Transverse colon (tissue), 4 donors: Measurements from ENCODE around the gene GTF2IRD1. TPM values are rescaled to one million over a fixed set of nuclear protein-coding genes. Genes with fewer than 3 reads are reported as not detected.

Experiments
- DNase-seq: peaks from one replicate; pipeline ENCODE4 v3.0.0-alpha.2; 2019
- H3K27ac ChIP-seq, 4 donors: fragments of 200-600 bp; sonication (generic); 2 replicates each; pipeline ENCODE4 v1.5.1; 2016 to 2018; ENCODE audit warnings: inconsistent platforms in 4 of 4
- H3K27me3 ChIP-seq: fragments of 200-600 bp; sonication (generic); 2 replicates; pipeline ENCODE4 v1.5.1; 2017; ENCODE audit warnings: inconsistent platforms
- H3K36me3 ChIP-seq, 4 donors: fragments of 200-600 bp; sonication (generic); 2 replicates each; pipeline ENCODE4 v1.5.1; 2017 to 2019; ENCODE audit warnings: inconsistent platforms in 4 of 4
- H3K4me1 ChIP-seq, 4 donors: fragments of 200-600 bp; sonication (generic); 2 replicates each; pipeline ENCODE4 v1.5.1; 2017 to 2020; ENCODE audit warnings: inconsistent platforms in 4 of 4
- H3K4me3 ChIP-seq, 4 donors: fragments of 200-600 bp; sonication (generic); 1 replicate in 1 of 4; 2 replicates in 3 of 4; pipeline versions ENCODE4 v1.5.1 to v1.6.1; 2017 to 2019; ENCODE audit warnings: inconsistent platforms in 4 of 4
- H3K9me3 ChIP-seq, 2 donors: fragments of 200-600 bp; sonication (generic); 2 replicates each; pipeline ENCODE4 v1.5.1; 2017 to 2019; ENCODE audit warnings: inconsistent platforms in 2 of 2
- EP300 ChIP-seq: sonication (generic); formaldehyde crosslinking; IDR thresholded peaks from one replicate; pipeline ENCODE4 v1.6.1; 2017; ENCODE audit warnings: antibody characterized with exemption, low read depth
- POLR2A ChIP-seq: fragments of 450-650 bp; IDR thresholded peaks from one replicate; pipeline ENCODE4 v1.6.1; 2016; ENCODE audit warnings: antibody characterized with exemption, mild to moderate bottlenecking, moderate library complexity
- POLR2AphosphoS5 ChIP-seq, 3 donors: sonication (generic); formaldehyde crosslinking; IDR thresholded peaks; one replicate each; pipeline ENCODE4 v1.6.1; 2016; ENCODE audit warnings: antibody characterized with exemption in 3 of 3
- WGBS, 2 donors: methylation state at CpG; one replicate each; pipeline ENCODE4 v1.1.5; 2018; ENCODE audit warnings: low coverage in 1 of 2; 5-methylcytosine and 5-hydroxymethylcytosine counted together
- in situ Hi-C, 4 donors: fragments of 200-750 bp; cut with MboI; loops; one replicate each; pipeline versions ENCODE4 v1.15.0 to v1.15.1; 2017; ENCODE audit warnings: low sequenced_read_pairs in 3 of 4, low pct_ligation_motif_present in 1 of 4, low pct_unique_long_range_greater_than_20kb in 1 of 4
- intact Hi-C: fragments of 100-400 bp; cut with DNase I; formaldehyde crosslinking; loops from one replicate; pipeline ENCODE4 v1.15.1; 2023; ENCODE audit warnings: low total_unique reads
- total RNA-seq, 4 donors: library from RNA; depleted of rRNA; stranded (reverse); fragments of >200 nt; gene quantifications; one replicate each; pipeline ENCODE4 v1.1.0, GENCODE V29; 2016
- TF ChIP-seq, protein P1 (sequence below), 5 experiments: fragments of 200-600 bp in 3 of 5; fragments of 450-650 bp in 2 of 5; sonication (generic) in 3 of 5; IDR thresholded peaks; 1 replicate in 2 of 5; 2 replicates in 3 of 5; pipeline ENCODE4 v1.5.1; 2016 to 2017; ENCODE audit warnings: antibody characterized with exemption in 5 of 5, inconsistent platforms in 3 of 5, mild to moderate bottlenecking in 2 of 5, moderate library complexity in 1 of 5

Gene GTF2IRD1
- total RNA-seq, 4 donors from 2014 or later: 4.6 to 22.4 (median 14.7) TPM

DNA sequence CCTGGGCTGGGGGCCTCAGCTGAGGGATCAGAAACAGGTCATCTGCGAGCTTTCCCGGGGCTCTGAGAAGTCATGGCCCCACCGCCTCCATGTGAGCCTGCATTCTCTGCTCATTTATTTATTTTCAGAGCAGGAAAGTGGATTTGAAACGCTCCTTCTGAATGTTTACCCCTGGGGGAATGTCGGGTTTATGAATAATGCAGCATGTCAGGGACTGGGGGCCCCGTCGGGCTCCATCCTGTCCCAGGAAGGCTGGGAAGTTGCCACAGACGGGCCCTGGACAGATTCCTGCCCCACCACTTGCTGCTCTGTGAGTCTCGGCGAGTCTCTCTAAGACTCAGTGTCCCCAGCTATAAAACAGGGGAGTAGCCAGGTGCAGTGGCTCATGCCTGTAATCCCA lies 11.9 kb upstream of the GTF2IRD1 start:
- 67% methylated on average over 10 of the region's 10 CpGs; no CpG with 5 or more reads in 1 of the 2 donors for WGBS, 2 donors
- intact Hi-C loops: loop anchor here (10.0 kb wide), 1 partner anchor 63 kb away; no protein-coding TSS in a partner anchor
- no peak for DNase-seq
- Histone ChIP-seq H3K9me3 (peaks cover 7% of the 10 kb centered on the region in 2 donors), H3K27ac (no peak overlapping the region), H3K36me3 (no peaks in the 10 kb centered on the region), H3K27me3 (no peaks in the 10 kb centered on the region), H3K4me1 (no peaks in the 10 kb centered on the region), H3K4me3 (no peak overlapping the region)
- in situ Hi-C loops: loop anchor here in 3 of 4 donors (10.0 to 25.0 kb wide), 4 partner anchors 63 to 246 kb away; no protein-coding TSS in a partner anchor
- no peak for TF ChIP-seq POLR2AphosphoS5 (IDR thresholded peaks at IDR 0.05)
- no peak for TF ChIP-seq POLR2A
- TF ChIP-seq, protein P1, sequence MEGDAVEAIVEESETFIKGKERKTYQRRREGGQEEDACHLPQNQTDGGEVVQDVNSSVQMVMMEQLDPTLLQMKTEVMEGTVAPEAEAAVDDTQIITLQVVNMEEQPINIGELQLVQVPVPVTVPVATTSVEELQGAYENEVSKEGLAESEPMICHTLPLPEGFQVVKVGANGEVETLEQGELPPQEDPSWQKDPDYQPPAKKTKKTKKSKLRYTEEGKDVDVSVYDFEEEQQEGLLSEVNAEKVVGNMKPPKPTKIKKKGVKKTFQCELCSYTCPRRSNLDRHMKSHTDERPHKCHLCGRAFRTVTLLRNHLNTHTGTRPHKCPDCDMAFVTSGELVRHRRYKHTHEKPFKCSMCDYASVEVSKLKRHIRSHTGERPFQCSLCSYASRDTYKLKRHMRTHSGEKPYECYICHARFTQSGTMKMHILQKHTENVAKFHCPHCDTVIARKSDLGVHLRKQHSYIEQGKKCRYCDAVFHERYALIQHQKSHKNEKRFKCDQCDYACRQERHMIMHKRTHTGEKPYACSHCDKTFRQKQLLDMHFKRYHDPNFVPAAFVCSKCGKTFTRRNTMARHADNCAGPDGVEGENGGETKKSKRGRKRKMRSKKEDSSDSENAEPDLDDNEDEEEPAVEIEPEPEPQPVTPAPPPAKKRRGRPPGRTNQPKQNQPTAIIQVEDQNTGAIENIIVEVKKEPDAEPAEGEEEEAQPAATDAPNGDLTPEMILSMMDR (IDR thresholded peaks at IDR 0.05): no peak
- no peak for TF ChIP-seq EP300

DNA sequence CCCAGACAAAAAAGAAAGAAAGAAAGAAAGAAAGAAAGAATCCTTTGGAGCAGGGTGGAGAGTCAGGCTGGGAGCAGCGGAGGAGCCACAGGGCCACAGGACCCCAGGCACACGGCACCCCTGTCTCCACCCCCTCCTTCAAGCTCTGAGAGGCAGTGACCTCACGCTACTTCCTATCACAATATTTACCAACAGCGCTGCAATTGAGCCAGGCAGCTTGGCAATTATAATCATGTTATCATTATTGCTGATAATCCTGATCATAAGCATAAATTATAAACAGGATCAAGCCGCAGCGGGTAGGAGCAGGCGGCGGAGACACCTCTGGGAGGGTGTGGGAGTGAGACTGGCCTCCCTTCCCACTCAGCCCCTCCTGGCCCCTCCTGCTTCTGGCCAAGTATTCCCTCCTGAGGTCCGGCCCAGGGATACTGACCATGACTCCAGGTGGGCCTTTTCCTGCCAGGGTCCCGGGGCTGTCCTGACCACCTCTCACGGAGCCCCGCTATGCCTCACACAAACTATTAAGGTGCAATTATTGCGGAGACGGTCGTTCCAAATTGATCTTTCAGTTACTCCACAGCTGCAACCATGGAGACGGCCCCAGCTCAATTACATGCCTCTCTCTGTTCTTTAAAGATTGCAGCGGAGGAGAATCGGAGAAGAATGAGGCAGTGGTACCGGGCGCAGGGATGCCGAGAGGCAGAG lies 10.0 kb upstream of the GTF2IRD1 start:
- in situ Hi-C loops (loop anchor here in 3 of 4 donors (10.0 to 25.0 kb wide), 4 partner anchors 61 to 244 kb away; no protein-coding TSS in a partner anchor), intact Hi-C loops (loop anchor here (2.0 to 10.0 kb wide), 2 partner anchors 61 to 117 kb away; no protein-coding TSS in a partner anchor)
- no peak overlapping the region for H3K27ac ChIP-seq
- no peaks in the 10 kb centered on the region for H3K4me1 ChIP-seq
- H3K36me3 ChIP-seq: no peaks in the 10 kb centered on the region
- H3K4me3 ChIP-seq: no peak overlapping the region
- peaks cover under 1 to 2% of the 10 kb centered on the region in 2 donors for H3K9me3 ChIP-seq
- no peaks in the 10 kb centered on the region for H3K27me3 ChIP-seq
- TF ChIP-seq, protein P1 (IDR thresholded peaks at IDR 0.05): no peak
- TF ChIP-seq POLR2AphosphoS5 (IDR thresholded peaks at IDR 0.05) (no peak), EP300 (no peak), POLR2A (no peak)
- DNase-seq: no peak
- WGBS, 2 donors: 68 to 79% methylated on average over 10 to 21 of the region's 21 CpGs

DNA sequence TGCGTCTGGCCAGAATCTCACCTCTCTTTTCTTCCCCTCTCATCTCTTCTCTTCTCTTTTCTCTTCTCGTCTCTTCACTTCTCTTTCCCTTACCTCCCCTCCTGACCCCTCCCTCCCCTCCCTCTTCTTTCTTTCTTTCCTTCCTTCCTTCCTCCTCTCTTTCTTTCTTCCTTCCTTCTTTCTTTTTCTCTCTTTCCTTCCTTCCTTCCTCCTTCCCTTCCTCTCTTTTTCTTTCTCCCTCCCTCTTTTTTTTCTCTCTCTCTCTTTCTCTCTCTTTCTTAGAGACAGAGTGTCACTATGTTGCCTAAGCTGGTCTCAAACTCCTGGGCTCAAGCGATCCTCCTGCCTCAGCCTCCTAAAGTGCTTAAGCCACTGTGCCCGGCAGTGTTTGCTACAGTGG lies 4.6 kb upstream of the GTF2IRD1 start:
- H3K36me3 ChIP-seq: no peaks in the 10 kb centered on the region
- in situ Hi-C loops (loop anchor here in 3 of 4 donors (10.0 to 25.0 kb wide), 4 partner anchors 56 to 238 kb away; no protein-coding TSS in a partner anchor), intact Hi-C loops (loop anchor here (10.0 kb wide), 1 partner anchor 56 kb away; no protein-coding TSS in a partner anchor)
- H3K4me1 ChIP-seq: peaks cover 13 to 18% (median 16%) of the 10 kb centered on the region in 4 donors
- H3K4me3 ChIP-seq: no peak overlapping the region
- H3K27ac ChIP-seq: no peak overlapping the region
- TF ChIP-seq EP300: no peak
- TF ChIP-seq, protein P1 (IDR thresholded peaks at IDR 0.05): no peak
- no peak for TF ChIP-seq POLR2AphosphoS5 (IDR thresholded peaks at IDR 0.05)
- TF ChIP-seq POLR2A: no peak
- H3K27me3 ChIP-seq: no peaks in the 10 kb centered on the region
- no peaks in the 10 kb centered on the region for H3K9me3 ChIP-seq
- DNase-seq: no peak
- WGBS, 2 donors: 82 to 93% methylated on average over 2 to 4 of the region's 4 CpGs

DNA sequence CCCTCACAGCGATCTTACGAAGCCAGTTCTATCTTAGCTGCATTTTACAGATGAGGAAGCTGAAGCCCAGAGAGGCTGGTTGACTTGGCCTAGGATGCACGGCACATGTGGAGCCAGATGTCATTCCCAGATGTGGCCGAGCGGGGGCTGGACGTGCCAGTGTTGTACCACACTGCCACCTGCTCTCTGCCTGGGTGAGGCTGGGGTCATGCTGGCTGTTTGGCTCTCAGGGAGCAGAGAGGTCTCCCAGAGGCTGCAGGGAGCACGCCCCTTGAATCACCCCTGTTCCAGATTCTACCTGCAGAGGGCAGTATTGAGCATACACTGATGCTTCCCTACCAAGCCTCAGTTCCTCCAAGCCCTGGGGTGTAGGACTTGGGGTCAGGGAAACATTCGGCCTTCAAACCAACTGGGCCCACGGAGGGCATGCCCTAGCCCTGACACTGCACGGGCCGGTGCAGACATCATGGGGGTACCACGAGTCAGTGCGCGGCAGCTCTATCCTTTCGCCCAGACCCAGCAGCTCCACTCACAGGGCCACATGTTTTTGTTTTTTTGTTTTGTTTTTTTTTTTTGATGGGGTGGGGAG lies 3.8 kb upstream of the GTF2IRD1 start:
- Histone ChIP-seq H3K4me1 (peaks cover 15 to 25% (median 23%) of the 10 kb centered on the region in 4 donors), H3K27ac (no peak overlapping the region), H3K9me3 (no peaks in the 10 kb centered on the region), H3K27me3 (no peaks in the 10 kb centered on the region), H3K36me3 (no peaks in the 10 kb centered on the region), H3K4me3 (no peak overlapping the region)
- in situ Hi-C loops (loop anchor here in 3 of 4 donors (10.0 to 25.0 kb wide), 4 partner anchors 55 to 237 kb away; no protein-coding TSS in a partner anchor), intact Hi-C loops (loop anchor here (1.0 to 10.0 kb wide), 2 partner anchors 55 to 116 kb away; no protein-coding TSS in a partner anchor)
- DNase-seq: peak; percentile 66
- TF ChIP-seq, protein P1 (IDR thresholded peaks at IDR 0.05): peak; percentile 81 to 90 (median 87)
- TF ChIP-seq EP300: no peak
- 63 to 80% methylated on average over 2 to 15 of the region's 15 CpGs for WGBS, 2 donors
